Activated CD4-positive, alpha-beta T cell treated with anti-CD3 and anti-CD28 coated beads for 36 hours (primary cell): ENCODE data around the gene CHN1. TPM values are rescaled to one million over a fixed set of nuclear protein-coding genes. Genes with fewer than 3 reads are reported as not detected.

Experiments used
- ATAC-seq: fragments of 200-7000 bp; cut with Tn5 transposase; one replicate; pipeline ENCODE4 v1.10.0; 2021; ENCODE audit warnings: mild to moderate bottlenecking, moderate library complexity
- CTCF ChIA-PET: fragments of 350-600 bp; sonication (Branson Sonifier 250); formaldehyde crosslinking; loops from one replicate; lab custom pipeline; 2021; ENCODE audit warnings: antibody characterized with exemption; lab: Charles Lee
- POLR2A ChIA-PET: fragments of 350-600 bp; sonication (Branson Sonifier 250); formaldehyde crosslinking; loops from one replicate; lab custom pipeline; 2021; ENCODE audit warnings: antibody characterized with exemption, inconsistent platforms; lab: Charles Lee
- DNase-seq: peaks from one replicate; pipeline ENCODE4 v3.0.0-alpha.2; 2020
- H3K27ac Mint-ChIP-seq: one replicate; pipeline ENCODE4 v1.8.0; 2021; ENCODE audit warnings: mixed read lengths
- H3K27me3 Mint-ChIP-seq: one replicate; pipeline ENCODE4 v1.8.0; 2021; ENCODE audit warnings: mixed read lengths
- H3K36me3 Mint-ChIP-seq: one replicate; pipeline ENCODE4 v1.8.0; 2021; ENCODE audit warnings: low read depth, mixed read lengths
- H3K4me1 Mint-ChIP-seq: one replicate; pipeline ENCODE4 v1.8.0; 2021; ENCODE audit warnings: mixed read lengths
- H3K4me3 Mint-ChIP-seq: one replicate; pipeline ENCODE4 v1.8.0; 2021; ENCODE audit warnings: mild to moderate bottlenecking, moderate library complexity, mixed read lengths
- H3K9me3 Mint-ChIP-seq: one replicate; pipeline ENCODE4 v1.8.0; 2021; ENCODE audit warnings: low read depth, mixed read lengths
- intact Hi-C, 2 experiments: fragments of 100-400 bp; cut with DNase I in 1 of 2; cut with micrococcal nuclease in 1 of 2; formaldehyde crosslinking; loops; one replicate each; pipeline versions ENCODE4 v1.14.2 to v1.15.1; 2022 to 2024; cut with DNase I, micrococcal nuclease
- total RNA-seq, 2 experiments: library from RNA; stranded (reverse); gene quantifications; one replicate each; pipeline ENCODE4 v1.2.3, GENCODE V29; 2021

Gene CHN1
- total RNA-seq, 2 experiments from 2014 or later = 3.8 TPM

DNA sequence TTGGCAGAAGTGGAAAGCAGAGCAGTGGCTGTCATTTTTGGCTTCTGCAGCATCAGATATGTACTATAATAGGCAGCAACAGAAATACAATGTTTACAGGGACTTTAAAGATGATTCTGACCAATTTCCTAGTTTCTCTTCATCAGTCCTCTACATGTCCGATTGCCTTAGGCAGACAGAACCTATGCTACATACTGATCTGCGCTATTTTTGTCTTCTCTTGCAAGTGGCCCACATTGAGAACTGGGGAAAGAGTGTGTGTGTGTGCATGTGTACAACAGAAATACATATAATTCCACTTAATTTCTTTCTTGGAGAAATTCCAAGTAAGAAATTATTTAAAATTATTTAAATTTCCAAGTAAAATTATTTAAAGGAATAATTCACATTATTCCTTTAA, 163.8 kb downstream of the CHN1 start:
- peaks cover 14% of the 10 kb centered on the region for H3K4me1 Mint-ChIP-seq
- DNase-seq = no peak
- H3K4me3 Mint-ChIP-seq = no peak overlapping the region
- H3K27ac Mint-ChIP-seq = no peak overlapping the region
- intact Hi-C loops = loop anchor here in 1 of 2 experiments (5.0 kb wide), 1 partner anchor 64 kb away; no protein-coding TSS in a partner anchor
- CTCF ChIA-PET = no interaction called here
- ATAC-seq = no peak
- H3K36me3 Mint-ChIP-seq = peaks cover 2% of the 10 kb centered on the region
- H3K27me3 Mint-ChIP-seq = peaks cover 2% of the 10 kb centered on the region
- POLR2A ChIA-PET = interaction anchor here (0.7 kb wide), 1 partner anchor 21 kb away, joined by 3 read pairs; no protein-coding TSS in a partner anchor
- no peaks in the 10 kb centered on the region for H3K9me3 Mint-ChIP-seq

DNA sequence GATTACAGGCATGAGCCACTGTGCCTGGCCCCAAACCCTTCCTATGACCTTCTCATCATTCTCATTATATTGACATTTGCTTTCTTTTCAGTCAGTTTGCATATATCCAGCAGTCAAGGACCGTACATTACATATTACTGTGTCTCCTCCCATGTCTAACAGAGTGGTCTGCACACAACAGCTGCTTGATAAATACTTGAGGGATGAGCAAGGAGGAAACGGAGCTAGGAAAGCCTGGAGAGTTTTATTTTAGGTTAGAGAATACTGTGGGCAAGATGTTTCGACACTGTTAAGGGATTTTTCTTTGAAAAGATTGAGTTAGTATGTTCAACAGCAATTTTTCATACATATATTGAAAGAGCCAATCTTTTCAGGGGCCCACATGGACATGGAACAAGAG, 164.7 kb downstream of the CHN1 start:
- CTCF ChIA-PET = no interaction called here
- intact Hi-C loops = loop anchor here in 1 of 2 experiments (5.0 kb wide), 1 partner anchor 63 kb away; no protein-coding TSS in a partner anchor

DNA sequence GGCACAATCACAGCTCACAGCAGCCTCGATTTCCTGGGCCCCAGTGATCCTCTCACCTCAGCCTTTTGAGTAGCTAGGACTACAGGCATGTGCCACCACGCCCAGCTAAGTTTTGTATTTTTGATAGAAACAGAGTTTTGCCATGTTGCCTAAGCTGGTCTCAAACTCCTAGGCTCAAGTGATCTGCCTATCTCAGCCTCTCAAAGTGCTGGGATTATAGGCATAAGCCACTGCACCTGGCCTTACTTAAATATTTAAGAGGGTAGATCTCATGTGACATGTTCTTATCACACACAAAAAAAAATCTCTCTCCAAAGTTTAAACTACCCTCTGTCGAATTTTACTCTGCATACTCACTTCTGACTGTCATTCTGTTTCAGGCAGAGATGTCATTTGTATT, 165.5 kb downstream of the CHN1 start:
- Mint-ChIP-seq H3K27me3 (peaks cover 2% of the 10 kb centered on the region), H3K4me1 (peaks cover 26% of the 10 kb centered on the region), H3K36me3 (peaks cover 2% of the 10 kb centered on the region), H3K27ac (no peak overlapping the region), H3K9me3 (peaks cover 5% of the 10 kb centered on the region), H3K4me3 (no peak overlapping the region)
- intact Hi-C loops = loop anchor here (5.0 to 10.0 kb wide), 5 partner anchors 62 to 345 kb away; no protein-coding TSS in a partner anchor
- ChIA-PET POLR2A (no interaction called here), CTCF (no interaction called here)
- no peak for ATAC-seq
- no peak for DNase-seq

More for the DNA sequence above, 164.7 kb downstream of the CHN1 start:
- no peak overlapping the region for H3K4me3 Mint-ChIP-seq
- H3K36me3 Mint-ChIP-seq = peaks cover 2% of the 10 kb centered on the region
- peaks cover 2% of the 10 kb centered on the region for H3K27me3 Mint-ChIP-seq
- peaks cover 1% of the 10 kb centered on the region for H3K9me3 Mint-ChIP-seq
- POLR2A ChIA-PET = interaction anchor here (0.7 kb wide), 1 partner anchor 20 kb away, joined by 3 read pairs; no protein-coding TSS in a partner anchor
- ATAC-seq = no peak
- DNase-seq = no peak
- peaks cover 23% of the 10 kb centered on the region for H3K4me1 Mint-ChIP-seq
- H3K27ac Mint-ChIP-seq = no peak overlapping the region

GRCh38 chr2:174836995-174837390, 168.2 kb downstream of the CHN1 start:
- intact Hi-C loops = loop anchor here (5.0 to 10.0 kb wide), 4 partner anchors 65 to 342 kb away; no protein-coding TSS in a partner anchor
- Mint-ChIP-seq H3K36me3 (peaks cover 9% of the 10 kb centered on the region), H3K27me3 (peaks cover 2% of the 10 kb centered on the region), H3K4me3 (no peak overlapping the region), H3K4me1 (peaks cover 35% of the 10 kb centered on the region), H3K27ac (no peak overlapping the region), H3K9me3 (peaks cover 14% of the 10 kb centered on the region)
- POLR2A ChIA-PET = no interaction called here
- CTCF ChIA-PET = interaction anchor here (0.5 to 3.0 kb wide), 6 partner anchors 10 to 193 kb away, joined by 3 to 12 read pairs (median 4); no protein-coding TSS in a partner anchor
- no peak for DNase-seq
- ATAC-seq = no peak

- H3K9me3 Mint-ChIP-seq = peaks cover 14% of the 10 kb centered on the region
- no peak overlapping the region for H3K4me3 Mint-ChIP-seq
- POLR2A ChIA-PET = interaction anchor here (1.5 kb wide), 1 partner anchor 41 kb away, joined by 4 read pairs; no protein-coding TSS in a partner anchor
- peak; percentile 13 for ATAC-seq
- H3K27ac Mint-ChIP-seq = peak overlapping the region; percentile 96
- peaks cover 40% of the 10 kb centered on the region for H3K4me1 Mint-ChIP-seq
- intact Hi-C loops = loop anchor here (5.0 to 10.0 kb wide), 4 partner anchors 66 to 342 kb away; no protein-coding TSS in a partner anchor
- CTCF ChIA-PET = interaction anchor here (0.7 to 3.0 kb wide), 4 partner anchors 10 to 137 kb away, joined by 3 to 12 read pairs (median 4); no protein-coding TSS in a partner anchor
- H3K27me3 Mint-ChIP-seq = peaks cover 2% of the 10 kb centered on the region
- no peak for DNase-seq
- H3K36me3 Mint-ChIP-seq = peaks cover 9% of the 10 kb centered on the region
These were observed 168.7 kb downstream of the CHN1 start for GRCh38 chr2:174836377-174836994.

GRCh38 chr2:174835797-174836255, 169.4 kb downstream of the CHN1 start:
- ChIA-PET POLR2A (interaction anchor here (0.7 to 1.5 kb wide), 3 partner anchors 41 to 449 kb away, joined by 3 to 5 read pairs (median 4); no protein-coding TSS in a partner anchor), CTCF (interaction anchor here (0.7 to 3.0 kb wide), 6 partner anchors 11 to 852 kb away, joined by 3 to 12 read pairs (median 4); no protein-coding TSS in a partner anchor)
- intact Hi-C loops = loop anchor here (1.0 to 10.0 kb wide), 8 partner anchors 40 to 341 kb away; no protein-coding TSS in a partner anchor
- H3K4me3 Mint-ChIP-seq = peak overlapping the region; percentile 41
- H3K4me1 Mint-ChIP-seq = peaks cover 42% of the 10 kb centered on the region
- peak; percentile 95 for ATAC-seq
- peaks cover 14% of the 10 kb centered on the region for H3K9me3 Mint-ChIP-seq
- peak; percentile 68 for DNase-seq
- H3K27me3 Mint-ChIP-seq = peaks cover 2% of the 10 kb centered on the region
- peaks cover 9% of the 10 kb centered on the region for H3K36me3 Mint-ChIP-seq
- peak overlapping the region; percentile 96 for H3K27ac Mint-ChIP-seq

- intact Hi-C loops = loop anchor here in 1 of 2 experiments (10.0 kb wide), 2 partner anchors 259 to 339 kb away; no protein-coding TSS in a partner anchor
- Mint-ChIP-seq H3K36me3 (peaks cover 9% of the 10 kb centered on the region), H3K27ac (peak overlapping the region; percentile 49), H3K9me3 (peaks cover 14% of the 10 kb centered on the region), H3K27me3 (peaks cover 2% of the 10 kb centered on the region), H3K4me3 (no peak overlapping the region), H3K4me1 (peaks cover 47% of the 10 kb centered on the region)
- CTCF ChIA-PET = no interaction called here
- ATAC-seq = no peak
- POLR2A ChIA-PET = no interaction called here
- DNase-seq = peak; percentile 8
These were observed 171.4 kb downstream of the CHN1 start for GRCh38 chr2:174833737-174834136.

DNA sequence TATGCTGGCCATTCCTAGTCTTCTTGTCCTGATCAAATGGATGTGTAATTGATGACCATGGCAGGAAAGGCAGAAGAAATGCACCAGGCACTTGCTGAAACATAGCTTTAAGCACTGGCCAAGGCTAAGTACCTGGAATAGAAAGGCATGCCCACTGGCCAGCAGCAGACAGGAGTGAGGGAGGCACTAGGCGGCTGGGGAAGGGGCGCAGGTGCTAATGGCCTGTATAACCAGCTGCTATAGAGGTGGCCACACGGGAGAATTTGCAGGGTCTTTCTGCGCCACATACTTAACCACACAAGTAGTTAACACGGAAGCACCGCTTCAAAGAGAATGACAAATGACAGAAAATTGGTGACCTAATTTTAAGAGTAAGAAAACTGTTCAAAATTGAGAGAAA, 174.6 kb downstream of the CHN1 start:
- peaks cover 14% of the 10 kb centered on the region for H3K9me3 Mint-ChIP-seq
- no peaks in the 10 kb centered on the region for H3K27me3 Mint-ChIP-seq
- intact Hi-C loops = loop anchor here in 1 of 2 experiments (10.0 kb wide), 2 partner anchors 256 to 336 kb away; no protein-coding TSS in a partner anchor
- CTCF ChIA-PET = interaction anchor here (1.0 to 1.9 kb wide), 2 partner anchors 19 to 34 kb away, joined by 3 to 6 read pairs; no protein-coding TSS in a partner anchor
- no peak overlapping the region for H3K4me3 Mint-ChIP-seq
- no peak overlapping the region for H3K27ac Mint-ChIP-seq
- ATAC-seq (no peak), DNase-seq (no peak)
- H3K4me1 Mint-ChIP-seq = peaks cover 32% of the 10 kb centered on the region
- peaks cover 7% of the 10 kb centered on the region for H3K36me3 Mint-ChIP-seq
- POLR2A ChIA-PET = no interaction called here

- ChIA-PET CTCF (no interaction called here), POLR2A (no interaction called here)
- ATAC-seq (no peak), DNase-seq (no peak)
- intact Hi-C loops = no loop called here
- H3K27ac Mint-ChIP-seq = no peak overlapping the region
- no peak overlapping the region for H3K4me3 Mint-ChIP-seq
- H3K27me3 Mint-ChIP-seq = no peaks in the 10 kb centered on the region
- peaks cover 27% of the 10 kb centered on the region for H3K4me1 Mint-ChIP-seq
- H3K36me3 Mint-ChIP-seq = peaks cover 7% of the 10 kb centered on the region
- peaks cover 9% of the 10 kb centered on the region for H3K9me3 Mint-ChIP-seq
These were observed 175.6 kb downstream of the CHN1 start for GRCh38 chr2:174829550-174829949.

- intact Hi-C loops = no loop called here
- Mint-ChIP-seq H3K36me3 (no peaks in the 10 kb centered on the region), H3K27ac (no peak overlapping the region), H3K4me1 (peaks cover 15% of the 10 kb centered on the region), H3K27me3 (no peaks in the 10 kb centered on the region), H3K4me3 (no peak overlapping the region), H3K9me3 (no peaks in the 10 kb centered on the region)
- ATAC-seq (no peak), DNase-seq (no peak)
- CTCF ChIA-PET = interaction anchor here (1.1 to 2.0 kb wide), 3 partner anchors 78 to 350 kb away, joined by 3 to 4 read pairs (median 3); no protein-coding TSS in a partner anchor
- POLR2A ChIA-PET = no interaction called here
These were observed 177.5 kb downstream of the CHN1 start for GRCh38 chr2:174827371-174828369.
